Pericardium fibroblast (primary cell): ENCODE results near the gene TLCD3A. TPM values are rescaled to one million over a fixed set of nuclear protein-coding genes. Genes with fewer than 3 reads are reported as not detected.

Source experiments
- total RNA-seq: library from RNA; depleted of rRNA; stranded (reverse); fragments of >200 nt; gene quantifications from 2 replicates; pipeline ENCODE4 v1.2.3, GENCODE V29; 2015

TLCD3A gene
- total RNA-seq = 12.3 and 17.8 TPM in 2 replicates

GRCh38 chr17:732067-732901 lies at the start of gene TLCD3A:
Gene TLCD3A (plus strand): TSS chr17:732596. CDS start chr17:732648, 52 bp downstream.

GRCh38 chr17:752002-752619 lies 19.7 kb downstream of the TLCD3A start, which contains the start of gene GEMIN4:
Gene GEMIN4 (minus strand): TSS chr17:752264. CDS start chr17:752142, 122 bp downstream.

GRCh38 chr17:781805-782731 lies 49.7 kb downstream of the TLCD3A start, which contains the start of the genes GLOD4 and MRM3:
Gene GLOD4 (minus strand): TSS chr17:782280. CDS start chr17:782255, 25 bp downstream.
Gene MRM3 (plus strand): TSS chr17:782353. CDS start chr17:782379, 26 bp downstream.

Other genes starting within 250 kb of the TLCD3A start
- gene VPS53, start 17.8 kb upstream of the TLCD3A start, total RNA-seq = 26.6 and 27.0 TPM in 2 replicates
- 13.5 and 18.7 TPM in 2 replicates for gene GEMIN4, start 19.7 kb downstream of the TLCD3A start, total RNA-seq
- gene GLOD4, start 49.7 kb downstream of the TLCD3A start, total RNA-seq = 31.5 and 40.6 TPM in 2 replicates
- gene MRM3, start 49.8 kb downstream of the TLCD3A start, total RNA-seq = 10.3 and 18.6 TPM in 2 replicates
- gene NXN, start 247.2 kb downstream of the TLCD3A start, total RNA-seq = 38.9 and 43.9 TPM in 2 replicates